Measurements from ENCODE around the gene PRR3.

The PRR3 gene

DNA sequence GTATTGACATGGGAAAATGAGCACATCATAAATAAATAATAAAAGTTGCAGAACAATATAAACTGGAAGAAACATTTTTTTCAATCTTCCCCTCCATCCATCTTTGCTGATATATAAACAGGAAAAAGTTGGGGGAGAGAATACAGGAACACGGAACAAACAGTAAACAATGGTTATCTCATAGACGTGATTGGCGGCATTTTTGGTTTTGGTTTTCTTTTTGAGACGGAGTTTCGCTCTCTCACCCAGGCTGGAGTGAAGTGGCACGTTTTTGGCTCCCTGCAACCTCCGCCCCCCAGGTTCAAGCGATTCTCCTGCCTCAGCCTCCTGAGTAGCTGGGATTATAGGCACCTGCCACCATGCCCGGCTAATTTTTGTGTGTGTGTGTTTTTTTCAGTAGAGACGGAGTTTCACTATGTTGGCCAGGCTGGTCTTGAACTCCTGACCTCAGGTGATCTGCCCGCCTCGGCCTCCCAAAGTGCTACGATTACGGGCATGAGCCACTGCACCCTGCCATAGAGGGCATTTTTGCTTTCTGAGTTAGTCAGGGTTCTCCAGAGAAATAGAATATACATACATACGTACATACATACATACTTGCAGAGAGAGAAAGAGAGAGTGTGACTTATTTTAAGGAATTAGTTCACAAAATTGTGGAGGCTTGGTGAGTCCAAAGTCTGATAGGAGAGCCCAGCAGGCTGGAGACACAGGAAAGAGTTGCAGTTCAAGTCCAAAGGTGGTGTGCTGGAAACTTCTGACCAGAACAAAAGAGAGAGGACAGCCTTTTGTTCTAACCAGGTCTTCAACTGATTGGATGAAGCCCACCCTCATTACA, 23.4 kb upstream of the PRR3 start:
- FAIRE-seq (no peak), DNase-seq (ENCODE audit: insufficient read length, low spot score) (no peak)

DNA sequence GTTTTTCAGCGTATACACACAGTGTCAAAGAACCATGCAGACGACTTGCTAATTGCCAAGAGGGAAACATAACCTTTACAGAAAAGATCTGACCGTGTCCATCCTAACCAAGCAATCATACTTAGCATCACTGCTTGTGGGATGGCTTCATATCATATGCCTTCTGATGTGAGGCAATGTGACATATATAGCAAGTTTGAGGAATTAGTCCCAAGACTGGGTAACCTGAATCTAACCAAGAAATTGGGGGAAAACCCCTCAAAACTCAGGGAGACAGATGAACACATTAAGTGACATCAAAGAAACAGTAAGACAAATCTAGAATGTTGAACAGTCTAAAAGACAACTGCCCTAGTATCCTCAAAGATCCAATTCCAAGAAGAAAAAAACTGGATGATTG, 19.2 kb upstream of the PRR3 start:
- no peak for DNase-seq (ENCODE audit: insufficient read length, low spot score)
- peak; percentile 33 for FAIRE-seq

DNA sequence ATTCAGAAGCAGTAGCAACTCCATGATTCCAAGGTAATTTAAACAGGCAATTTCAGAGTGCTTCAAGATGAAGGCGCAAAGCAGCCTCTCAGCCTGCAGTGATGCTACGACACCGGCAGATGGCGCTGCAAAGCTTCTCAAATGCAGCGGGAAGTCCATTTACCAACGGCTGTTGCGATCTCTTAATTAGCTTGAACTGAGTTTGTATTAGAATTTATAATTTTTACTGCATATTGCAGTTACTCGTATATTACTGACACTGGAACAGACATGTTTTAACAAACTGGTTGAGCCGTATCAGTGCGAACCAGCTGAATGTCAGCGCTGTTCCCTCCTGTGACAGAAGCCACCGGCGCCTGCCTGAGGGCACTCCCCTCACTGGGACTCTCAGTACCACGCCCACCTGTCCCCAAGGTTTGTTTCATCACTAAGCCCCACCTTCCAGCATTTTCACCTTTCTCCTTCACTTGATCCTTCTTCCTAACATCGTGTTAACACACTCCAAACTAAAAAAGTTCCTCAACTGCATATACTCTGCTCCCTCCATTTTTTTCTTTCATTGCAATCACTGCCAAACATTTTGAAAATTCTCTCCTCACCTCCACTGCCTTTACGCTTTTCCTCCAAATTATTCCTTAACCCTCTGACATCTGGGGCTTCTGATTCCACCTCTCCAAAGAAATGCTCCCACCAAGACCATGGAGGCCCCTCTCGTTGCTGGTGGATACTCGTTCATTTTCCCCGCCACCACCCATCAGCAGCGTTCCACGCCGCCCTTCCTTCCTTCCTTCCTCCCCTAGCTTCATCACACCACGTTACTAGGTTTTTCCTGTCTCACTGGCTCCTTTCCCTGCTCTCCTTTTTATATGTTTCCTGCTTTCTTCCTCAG, 15.3 kb upstream of the PRR3 start:
- DNase-seq (ENCODE audit: insufficient read length, low spot score) (peak; percentile 63), FAIRE-seq (peak; percentile 40)

DNA sequence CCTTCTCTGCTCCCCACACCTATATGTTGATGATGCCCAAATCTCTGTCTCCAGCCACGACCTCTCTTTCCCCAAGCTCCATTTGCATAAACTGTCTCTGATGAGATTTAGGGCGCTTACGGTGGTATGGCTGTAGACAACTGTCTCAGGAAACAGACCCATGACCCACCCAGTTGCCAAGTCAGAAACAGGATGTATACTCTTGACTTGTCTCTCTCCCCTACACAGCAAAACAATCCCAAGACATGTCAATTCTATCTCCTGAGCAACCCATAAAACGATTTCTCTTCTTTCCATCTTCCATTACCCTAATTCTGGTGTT, 14.7 kb upstream of the PRR3 start:
- FAIRE-seq, result no peak
- DNase-seq (ENCODE audit: insufficient read length, low spot score), result no peak

GRCh38 chr6:30542915-30543314, 14.2 kb upstream of the PRR3 start:
- DNase-seq (ENCODE audit: insufficient read length, low spot score) (no peak), FAIRE-seq (no peak)

- DNase-seq (ENCODE audit: insufficient read length, low spot score) (no peak), FAIRE-seq (no peak)
Measured at GRCh38 chr6:30543821-30544220, 13.3 kb upstream of the PRR3 start.

DNA sequence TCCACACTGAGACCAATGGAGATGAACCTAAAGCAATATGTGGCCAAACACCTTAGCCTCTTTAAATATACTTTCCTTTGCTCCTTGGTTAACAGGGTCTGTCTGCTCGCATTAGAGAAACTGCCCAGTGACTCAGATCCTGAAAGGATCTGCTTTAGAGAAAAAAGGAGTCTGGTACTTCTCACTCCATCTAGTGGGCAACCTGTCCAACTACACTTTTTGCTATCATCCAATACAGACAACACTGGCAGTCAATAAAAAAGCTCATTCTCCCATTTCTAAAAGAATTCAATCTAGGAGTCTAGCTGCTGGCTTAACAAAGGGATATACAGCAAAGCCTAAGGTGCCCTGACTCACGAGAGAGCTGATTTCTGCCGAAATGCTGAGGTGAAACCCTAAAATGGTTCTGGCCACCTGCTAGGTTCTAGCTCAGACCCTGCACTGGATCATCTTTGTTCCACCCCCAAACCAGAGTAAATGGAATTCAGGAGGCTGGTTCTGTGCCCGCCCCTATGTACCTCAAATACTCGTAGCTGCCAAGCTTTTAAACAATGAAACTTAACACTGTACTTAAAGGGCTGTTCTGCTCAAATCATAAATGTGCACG, 12.3 kb upstream of the PRR3 start:
- DNase-seq (ENCODE audit: insufficient read length, low spot score) (peak; percentile 72), FAIRE-seq (peak; percentile 20)

DNA sequence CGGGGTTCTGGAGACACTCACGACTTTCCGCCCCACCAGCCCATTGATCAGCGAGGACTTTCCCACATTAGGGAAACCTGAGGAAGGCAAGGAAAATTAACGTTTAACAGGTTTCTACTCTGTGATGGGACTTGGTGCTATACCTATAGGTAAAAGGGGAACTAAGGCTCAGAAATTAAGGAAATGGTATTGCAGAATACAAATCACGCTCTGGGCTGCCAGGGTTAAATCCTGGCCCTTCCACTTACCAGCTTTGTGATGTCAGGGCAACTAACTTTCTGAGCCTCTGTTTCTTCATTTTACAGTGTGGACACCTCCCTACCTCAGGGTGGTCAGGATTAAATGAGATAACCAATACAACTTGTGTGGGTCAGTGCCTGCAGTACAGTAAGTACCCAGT, 9.6 kb upstream of the PRR3 start:
- DNase-seq (ENCODE audit: insufficient read length, low spot score) (no peak), FAIRE-seq (no peak)

GRCh38 chr6:30548375-30548774, 8.7 kb upstream of the PRR3 start:
- FAIRE-seq (no peak), DNase-seq (ENCODE audit: insufficient read length, low spot score) (no peak)

- DNase-seq (ENCODE audit: insufficient read length, low spot score), result no peak
- FAIRE-seq, result no peak
Measured at GRCh38 chr6:30554404-30554803, 2.7 kb upstream of the PRR3 start.

GRCh38 chr6:30554962-30555815, 1.9 kb upstream of the PRR3 start:
- FAIRE-seq (no peak), DNase-seq (ENCODE audit: insufficient read length, low spot score) (no peak)

DNA sequence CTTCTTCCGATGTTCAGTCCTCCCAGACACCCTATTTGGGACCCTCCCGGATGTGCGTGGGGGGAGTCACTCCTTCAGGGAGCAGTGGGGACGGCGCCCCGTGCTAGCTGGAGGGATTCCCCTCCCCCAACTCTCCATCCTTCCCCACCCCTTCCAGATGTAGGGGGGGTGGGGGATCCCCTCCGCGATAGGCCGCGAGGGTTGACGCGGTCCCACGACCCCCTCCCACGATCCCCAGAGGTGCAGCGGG, 1.4 kb upstream of the PRR3 start:
- DNase-seq (ENCODE audit: insufficient read length, low spot score), result no peak
- no peak for FAIRE-seq

DNA sequence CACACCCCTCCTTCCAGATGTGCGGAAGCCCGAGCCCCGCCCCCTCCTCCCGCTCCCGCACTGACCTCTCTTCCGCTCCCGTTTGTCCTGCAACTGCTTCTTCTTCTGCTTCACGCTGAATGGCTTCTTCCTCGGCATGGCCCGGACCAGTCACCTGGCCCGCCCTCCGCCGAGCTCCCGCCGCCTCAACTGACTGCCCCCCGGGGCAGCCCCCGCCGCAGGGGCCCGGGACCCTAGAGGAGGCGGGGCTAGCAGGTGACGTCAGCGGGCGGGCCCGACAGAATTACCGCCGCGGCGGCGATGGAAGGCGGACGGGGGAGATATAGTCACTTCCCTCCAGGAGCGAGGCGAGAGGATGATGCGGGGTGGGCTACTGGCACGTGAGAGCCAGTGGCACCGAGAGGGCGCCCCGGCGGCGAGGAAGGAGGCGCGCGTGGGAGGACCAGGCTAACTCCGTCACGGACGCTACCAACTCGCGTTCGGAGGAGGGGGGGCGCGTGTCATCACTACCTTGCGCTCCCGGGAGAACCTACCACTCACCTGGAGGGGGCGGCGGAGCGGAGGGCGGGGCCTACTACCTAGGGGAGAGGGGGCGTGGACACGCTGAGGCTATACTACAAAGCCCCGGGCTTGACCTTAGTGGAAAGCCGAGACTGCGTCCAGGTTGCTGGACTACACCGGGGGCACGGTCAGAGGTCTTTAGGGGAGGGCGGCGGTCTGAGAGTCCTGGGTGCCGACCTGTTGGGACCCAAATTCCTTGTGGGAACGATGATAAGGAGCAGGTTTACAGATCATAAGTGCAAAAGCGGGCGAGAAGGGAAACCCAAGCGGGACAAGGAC, 809 bp upstream of the PRR3 start, which contains the start of gene GNL1:
TSS of gene GNL1 (minus strand) at position 424 of the 840 bp plus-strand sequence. CDS start at position 138, 286 bp downstream.
- peak; percentile 84 for DNase-seq (ENCODE audit: insufficient read length, low spot score)
- peak; percentile 91 for FAIRE-seq

DNA sequence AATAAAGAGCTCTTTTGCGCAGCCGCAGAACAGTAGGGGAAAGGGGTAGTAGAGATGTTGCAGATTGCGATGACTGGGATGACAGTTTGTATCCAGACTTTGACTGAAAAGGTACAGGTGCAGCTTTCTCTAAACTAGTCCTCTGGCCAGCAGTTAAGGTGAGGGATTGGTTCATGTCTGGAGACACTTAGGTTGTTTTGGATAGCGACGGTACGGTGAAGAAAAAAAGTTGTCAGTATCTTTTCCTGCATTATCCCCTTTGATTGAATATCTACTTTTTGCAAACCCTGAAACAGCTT, 537 bp downstream of the PRR3 start:
- FAIRE-seq (no peak), DNase-seq (ENCODE audit: insufficient read length, low spot score) (peak; percentile 29)

- DNase-seq (ENCODE audit: insufficient read length, low spot score) (no peak), FAIRE-seq (no peak)
Measured at GRCh38 chr6:30560930-30561329, 3.8 kb downstream of the PRR3 start.

GRCh38 chr6:30562470-30563425, 5.7 kb downstream of the PRR3 start:
- no peak for FAIRE-seq
- DNase-seq (ENCODE audit: insufficient read length, low spot score), result no peak

GRCh38 chr6:30564114-30564513, 7.0 kb downstream of the PRR3 start:
- no peak for FAIRE-seq
- no peak for DNase-seq (ENCODE audit: insufficient read length, low spot score)

GRCh38 chr6:30565772-30566171, 8.7 kb downstream of the PRR3 start:
- DNase-seq (ENCODE audit: insufficient read length, low spot score) (no peak), FAIRE-seq (no peak)

DNA sequence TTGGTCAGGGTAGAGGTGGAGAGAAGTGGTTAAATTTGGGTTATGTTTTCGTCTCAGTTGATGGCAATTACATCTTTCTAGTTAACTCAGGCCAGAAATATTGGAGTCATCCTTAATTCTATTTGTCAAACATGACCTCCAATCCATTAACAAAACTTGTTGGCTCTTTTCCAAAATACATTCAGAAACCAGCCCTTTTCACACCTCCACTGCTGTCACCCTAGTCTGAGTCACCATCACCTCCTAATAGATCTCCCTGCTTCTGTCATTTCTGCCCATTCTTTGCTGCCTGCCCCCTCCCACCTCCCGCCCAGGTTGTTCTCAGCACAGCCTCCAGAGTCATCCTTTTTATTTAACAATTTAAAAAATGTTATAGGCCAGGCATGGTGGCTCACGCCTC, 11.2 kb downstream of the PRR3 start:
- FAIRE-seq, result no peak
- no peak for DNase-seq (ENCODE audit: insufficient read length, low spot score)

Data from HTR-8/SVneo (cell line).